CD4-positive, CD25-positive, alpha-beta regulatory T cell (primary cell): Measurements from ENCODE around the gene NUCB2. TPM values are rescaled to one million over a fixed set of nuclear protein-coding genes. Genes with fewer than 3 reads are reported as not detected.

ENCODE experiments used
- ATAC-seq, 2 donors: fragments of 150-1000 bp; cut with Tn5 transposase; one replicate each; pipeline ENCODE4 v1.10.0; 2021; ENCODE audit warnings: low read depth in 2 of 2, moderate number of reproducible peaks in 2 of 2, moderate library complexity in 1 of 2
- DNase-seq, 3 donors: peaks; one replicate each; pipeline versions ENCODE4 v3.0.0 to v3.0.0-alpha.2; 2012 to 2022; ENCODE audit warnings: mixed read lengths in 1 of 3
- H3K27ac ChIP-seq: one replicate; pipeline ENCODE4 v1.7.0; 2013; ENCODE audit warnings: mild to moderate bottlenecking, low read length; ENCODE audit not compliant: insufficient read depth, poor library complexity, severe bottlenecking
- H3K27me3 ChIP-seq: one replicate; pipeline ENCODE4 v1.7.0; 2013; ENCODE audit warnings: low read length; ENCODE audit not compliant: control insufficient read depth, insufficient read depth
- H3K36me3 ChIP-seq: one replicate; pipeline ENCODE4 v1.7.0; 2013; ENCODE audit warnings: mild to moderate bottlenecking, low read length, moderate library complexity; ENCODE audit not compliant: control insufficient read depth, insufficient read depth
- H3K4me1 ChIP-seq: 2 replicates; pipeline ENCODE4 v1.7.0; 2013; ENCODE audit warnings: mild to moderate bottlenecking, low read length; ENCODE audit not compliant: insufficient read depth, control insufficient read depth, poor library complexity, severe bottlenecking
- H3K4me3 ChIP-seq: one replicate; pipeline ENCODE4 v1.7.0; 2013; ENCODE audit warnings: low read depth, mild to moderate bottlenecking, low read length, moderate library complexity
- H3K9me3 ChIP-seq, 2 experiments: 1 replicate in 1 of 2; 2 replicates in 1 of 2; pipeline ENCODE4 v1.7.0; 2013; ENCODE audit warnings: low read length in 2 of 2, mild to moderate bottlenecking in 1 of 2, moderate library complexity in 1 of 2; ENCODE audit not compliant: control insufficient read depth in 2 of 2
- H3K27ac Mint-ChIP-seq, 3 donors: one replicate each; pipeline ENCODE4 v1.8.0; 2020 to 2022; ENCODE audit warnings: mild to moderate bottlenecking in 3 of 3, mixed read lengths in 3 of 3, moderate library complexity in 2 of 3
- H3K27me3 Mint-ChIP-seq: one replicate; pipeline ENCODE4 v1.8.0; 2022; ENCODE audit warnings: mild to moderate bottlenecking, mixed read lengths
- H3K36me3 Mint-ChIP-seq: one replicate; pipeline ENCODE4 v1.8.0; 2020; ENCODE audit warnings: mixed read lengths
- H3K4me1 Mint-ChIP-seq, 4 donors: one replicate each; pipeline ENCODE4 v1.8.0; 2020 to 2022; ENCODE audit warnings: mixed read lengths in 4 of 4, mild to moderate bottlenecking in 1 of 4
- H3K4me3 Mint-ChIP-seq, 4 donors: one replicate each; pipeline ENCODE4 v1.8.0; 2020 to 2022; ENCODE audit warnings: mild to moderate bottlenecking in 4 of 4, mixed read lengths in 4 of 4, moderate library complexity in 3 of 4
- H3K9me3 Mint-ChIP-seq, 7 donors: one replicate each; pipeline ENCODE4 v1.8.0; 2020 to 2022; ENCODE audit warnings: mixed read lengths in 7 of 7, mild to moderate bottlenecking in 3 of 7, moderate library complexity in 2 of 7
- polyA plus RNA-seq, 4 donors: library from polyadenylated mRNA; unstranded; fragments of 300-500 nt; fragmentation: Illumina TruSeq; gene quantifications; one replicate each; pipeline ENCODE4 v1.2.3, GENCODE V29; 2021
- total RNA-seq: library from RNA; stranded (reverse); gene quantifications from one replicate; pipeline ENCODE4 v1.2.3, GENCODE V29; 2022

Gene NUCB2
- total and polyA plus RNA-seq, 5 donors from 2014 or later = 34.7 to 88.2 (median 73.2) TPM

GRCh38 chr11:17314232-17314547 is 37.7 kb downstream of the NUCB2 start:
- Histone ChIP-seq H3K4me1 (no peaks in the 10 kb centered on the region), H3K27ac (no peak overlapping the region), H3K27me3 (no peaks in the 10 kb centered on the region), H3K4me3 (no peak overlapping the region), H3K9me3 (no peaks in the 10 kb centered on the region), H3K36me3 (peaks cover 20% of the 10 kb centered on the region)
- ATAC-seq (no peak), DNase-seq (no peak)
- Mint-ChIP-seq H3K4me1 (peaks cover 0 to 2% (median 0%) of the 10 kb centered on the region in 4 donors), H3K27me3 (no peaks in the 10 kb centered on the region), H3K27ac (no peak overlapping the region), H3K36me3 (peaks cover 25% of the 10 kb centered on the region), H3K4me3 (no peak overlapping the region), H3K9me3 (no peaks in the 10 kb centered on the region)

GRCh38 chr11:17314904-17315426 is 38.4 kb downstream of the NUCB2 start:
- H3K27me3 Mint-ChIP-seq = no peaks in the 10 kb centered on the region
- no peak overlapping the region for H3K4me3 Mint-ChIP-seq
- H3K4me1 Mint-ChIP-seq = peaks cover 0 to 3% (median 0%) of the 10 kb centered on the region in 4 donors
- peaks cover 22% of the 10 kb centered on the region for H3K36me3 Mint-ChIP-seq
- Histone ChIP-seq H3K36me3 (peaks cover 20% of the 10 kb centered on the region), H3K4me3 (no peak overlapping the region), H3K9me3 (no peaks in the 10 kb centered on the region), H3K27me3 (no peaks in the 10 kb centered on the region), H3K4me1 (no peaks in the 10 kb centered on the region), H3K27ac (no peak overlapping the region)
- ATAC-seq = no peak
- no peak overlapping the region for H3K27ac Mint-ChIP-seq
- H3K9me3 Mint-ChIP-seq = peaks cover 0 to 3% (median 0%) of the 10 kb centered on the region in 7 donors
- DNase-seq = no peak

GRCh38 chr11:17328871-17329494 is 52.4 kb downstream of the NUCB2 start:
- no peak overlapping the region for H3K4me3 Mint-ChIP-seq

GRCh38 chr11:17331669-17332068 is 55.1 kb downstream of the NUCB2 start:
- Histone ChIP-seq H3K4me1 (no peaks in the 10 kb centered on the region), H3K36me3 (peaks cover 9% of the 10 kb centered on the region), H3K27ac (no peak overlapping the region), H3K4me3 (no peak overlapping the region), H3K9me3 (no peaks in the 10 kb centered on the region), H3K27me3 (no peaks in the 10 kb centered on the region)
- DNase-seq (no peak), ATAC-seq (no peak)
- H3K4me1 Mint-ChIP-seq = peaks cover 0 to 11% (median 0%) of the 10 kb centered on the region in 4 donors
- H3K4me3 Mint-ChIP-seq = no peak overlapping the region
- peaks cover 0 to 1% (median 0%) of the 10 kb centered on the region in 7 donors for H3K9me3 Mint-ChIP-seq
- H3K27ac Mint-ChIP-seq = no peak overlapping the region
- H3K27me3 Mint-ChIP-seq = no peaks in the 10 kb centered on the region
- peaks cover 40% of the 10 kb centered on the region for H3K36me3 Mint-ChIP-seq

More at GRCh38 chr11:17328871-17329494, 52.4 kb downstream of the NUCB2 start:
- ATAC-seq = no peak
- H3K27ac ChIP-seq = no peak overlapping the region
- no peaks in the 10 kb centered on the region for H3K27me3 ChIP-seq
- no peak overlapping the region for H3K4me3 ChIP-seq
- Mint-ChIP-seq H3K4me1 (peaks cover 0 to 9% (median 1%) of the 10 kb centered on the region in 4 donors), H3K27ac (peak overlapping the region in 1 of 3 donors; percentile 4), H3K36me3 (peaks cover 54% of the 10 kb centered on the region), H3K27me3 (no peaks in the 10 kb centered on the region), H3K9me3 (peaks cover 0 to 3% (median 0%) of the 10 kb centered on the region in 7 donors)
- no peak for DNase-seq
- H3K4me1 ChIP-seq = no peaks in the 10 kb centered on the region
- H3K9me3 ChIP-seq = no peaks in the 10 kb centered on the region
- peaks cover 9% of the 10 kb centered on the region for H3K36me3 ChIP-seq

GRCh38 chr11:17333799-17334586 is 57.5 kb downstream of the NUCB2 start:
- H3K27ac ChIP-seq = no peak overlapping the region
- H3K9me3 ChIP-seq = no peaks in the 10 kb centered on the region
- H3K4me1 Mint-ChIP-seq = peaks cover 0 to 11% (median 0%) of the 10 kb centered on the region in 4 donors
- DNase-seq (peak in 1 of 3 donors; percentile 24), ATAC-seq (no peak)
- peaks cover 31% of the 10 kb centered on the region for H3K36me3 Mint-ChIP-seq
- no peaks in the 10 kb centered on the region for H3K27me3 Mint-ChIP-seq
- H3K4me3 ChIP-seq = no peak overlapping the region
- H3K27ac Mint-ChIP-seq = peak overlapping the region in 2 of 3 donors; percentile 16 to 21
- H3K36me3 ChIP-seq = peaks cover 9% of the 10 kb centered on the region
- no peak overlapping the region for H3K4me3 Mint-ChIP-seq
- H3K4me1 ChIP-seq = no peaks in the 10 kb centered on the region
- H3K27me3 ChIP-seq = no peaks in the 10 kb centered on the region
- H3K9me3 Mint-ChIP-seq = peaks cover 0 to 1% (median 0%) of the 10 kb centered on the region in 7 donors

GRCh38 chr11:17343257-17343656 is 66.7 kb downstream of the NUCB2 start:
- Mint-ChIP-seq H3K27me3 (no peaks in the 10 kb centered on the region), H3K4me3 (no peak overlapping the region), H3K27ac (peak overlapping the region in 1 of 3 donors; percentile 20), H3K4me1 (no peaks in the 10 kb centered on the region), H3K9me3 (no peaks in the 10 kb centered on the region), H3K36me3 (peaks cover 7% of the 10 kb centered on the region)
- no peaks in the 10 kb centered on the region for H3K27me3 ChIP-seq
- no peak overlapping the region for H3K4me3 ChIP-seq
- H3K4me1 ChIP-seq = no peaks in the 10 kb centered on the region
- no peaks in the 10 kb centered on the region for H3K36me3 ChIP-seq
- H3K27ac ChIP-seq = no peak overlapping the region
- DNase-seq = no peak
- ATAC-seq = no peak
- no peaks in the 10 kb centered on the region for H3K9me3 ChIP-seq

GRCh38 chr11:17343907-17344306 is 67.4 kb downstream of the NUCB2 start:
- H3K4me3 ChIP-seq = no peak overlapping the region
- ATAC-seq (no peak), DNase-seq (no peak)
- H3K9me3 ChIP-seq = no peaks in the 10 kb centered on the region
- no peaks in the 10 kb centered on the region for H3K4me1 ChIP-seq
- Mint-ChIP-seq H3K36me3 (peaks cover 7% of the 10 kb centered on the region), H3K27me3 (no peaks in the 10 kb centered on the region), H3K9me3 (no peaks in the 10 kb centered on the region), H3K4me3 (no peak overlapping the region), H3K4me1 (no peaks in the 10 kb centered on the region), H3K27ac (no peak overlapping the region)
- no peak overlapping the region for H3K27ac ChIP-seq
- no peaks in the 10 kb centered on the region for H3K36me3 ChIP-seq
- no peaks in the 10 kb centered on the region for H3K27me3 ChIP-seq
